GM12878 (cell line): ENCODE data around the gene CSNK1G3. TPM values are rescaled to one million over a fixed set of nuclear protein-coding genes. Genes with fewer than 3 reads are reported as not detected.

ENCODE experiments used
- ATAC-seq: fragments of 200-7000 bp; cut with Tn5 transposase; 3 replicates; pipeline ENCODE4 v1.9.1; 2020; ENCODE audit warnings: mild to moderate bottlenecking, moderate library complexity
- BruUV-seq: library from RNA; stranded (reverse); fragments of 400-500 nt; replicated peaks from 2 replicates; lab custom pipeline; 2021; lab: Mats Ljungman, UMichigan
- CTCF ChIA-PET: fragments of 300-600 bp; sonication (Branson Sonifier 250); formaldehyde crosslinking; extraction: SDS; loops from one replicate; lab custom pipeline; 2021; ENCODE audit warnings: inconsistent platforms; lab: Yijun Ruan, JAX
- POLR2A ChIA-PET: fragments of 350-600 bp; formaldehyde crosslinking; extraction: SDS; loops from one replicate; lab custom pipeline; 2021; ENCODE audit warnings: inconsistent platforms; lab: Charles Lee
- RAD21 ChIA-PET: fragments of 300-600 bp; sonication (Branson Sonifier 250); formaldehyde crosslinking; loops from one replicate; lab custom pipeline; 2023; ENCODE audit warnings: antibody characterized with exemption; ENCODE audit not compliant: unreplicated experiment; lab: Charles Lee
- SMC1A ChIA-PET: fragments of 300-600 bp; sonication (Branson Sonifier 250); formaldehyde crosslinking; loops from one replicate; lab custom pipeline; 2023; ENCODE audit not compliant: unreplicated experiment, uncharacterized antibody; lab: Charles Lee
- DNase-seq: peaks from one replicate; pipeline ENCODE4 v3.0.0-alpha.2; 2011; ENCODE audit warnings: low read depth, low spot score
- FAIRE-seq: peaks from 3 replicates; lab custom pipeline; 2011; peaks lifted over from hg19 to GRCh38; lab: Jason Lieb, UNC
- H2AFZ ChIP-seq: 2 replicates; pipeline ENCODE4 v1.6.0; 2011; ENCODE audit warnings: low read depth, low read length, control low read depth; ENCODE audit not compliant: control insufficient read depth
- H3K27ac ChIP-seq: 2 replicates; pipeline ENCODE4 v1.5.1; 2011; ENCODE audit warnings: control low read depth; ENCODE audit not compliant: control insufficient read depth, insufficient read depth
- H3K27me3 ChIP-seq, 2 experiments: replicated peaks in 1 of 2; 2 replicates each; pipeline versions ENCODE4 v1.6.0 to v1.6.1; 2011; ENCODE audit warnings: low read length in 1 of 2; ENCODE audit not compliant: control insufficient read depth in 2 of 2, insufficient read depth in 2 of 2
- H3K36me3 ChIP-seq, 2 experiments: 2 replicates each; pipeline ENCODE4 v1.5.1; 2011; ENCODE audit warnings: low read length in 1 of 2; ENCODE audit not compliant: control insufficient read depth in 2 of 2, insufficient read depth in 2 of 2
- H3K4me1 ChIP-seq: 2 replicates; pipeline ENCODE4 v1.6.1; 2011; ENCODE audit warnings: mild to moderate bottlenecking, low read length, moderate library complexity, mixed read lengths; ENCODE audit not compliant: control insufficient read depth, insufficient read depth
- H3K4me2 ChIP-seq: 2 replicates; pipeline ENCODE4 v1.6.0; 2011; ENCODE audit warnings: control low read depth; ENCODE audit not compliant: control insufficient read depth, insufficient read depth
- H3K4me3 ChIP-seq: fragments of 200-600 bp; sonication (generic); 2 replicates; pipeline ENCODE4 v1.5.1; 2016
- H3K79me2 ChIP-seq: 2 replicates; pipeline ENCODE4 v1.6.0; 2011; ENCODE audit warnings: low read length; ENCODE audit not compliant: control insufficient read depth, insufficient read depth
- H3K9ac ChIP-seq: 2 replicates; pipeline ENCODE4 v1.8.0; 2011; ENCODE audit warnings: low read length, control low read depth, mixed read lengths; ENCODE audit not compliant: control insufficient read depth, insufficient read depth
- H3K9me3 ChIP-seq: replicated peaks from 3 replicates; pipeline ENCODE4 v1.5.1; 2011; ENCODE audit warnings: mild to moderate bottlenecking, low read length; ENCODE audit not compliant: control insufficient read depth, insufficient read depth
- H4K20me1 ChIP-seq: 2 replicates; pipeline ENCODE4 v1.6.0; 2011; ENCODE audit not compliant: control insufficient read depth, insufficient read depth
- CREM ChIP-seq: IDR thresholded peaks from 2 replicates; pipeline ENCODE4 v1.6.1; 2014; ENCODE audit warnings: antibody characterized with exemption, low read depth
- ESRRA ChIP-seq: IDR thresholded peaks from 2 replicates; pipeline ENCODE4 v1.6.1; 2012; ENCODE audit warnings: mild to moderate bottlenecking, low read length, improper control_type of control experiment
- FOXM1 ChIP-seq: IDR thresholded peaks from 2 replicates; pipeline ENCODE4 v1.6.1; 2012; ENCODE audit warnings: low read depth, mild to moderate bottlenecking, inconsistent platforms, low read length, moderate library complexity
- RUNX3 ChIP-seq: IDR thresholded peaks from 2 replicates; pipeline ENCODE4 v1.6.1; 2012; ENCODE audit warnings: low read length, inconsistent platforms
- USF1 ChIP-seq: IDR thresholded peaks from 2 replicates; pipeline ENCODE4 v1.6.1; 2011; ENCODE audit warnings: borderline replicate concordance, low read depth, mild to moderate bottlenecking, moderate library complexity, mixed read lengths, low read length; ENCODE audit not compliant: insufficient read depth; ENCODE audit errors: extremely low read length
- ZNF384 ChIP-seq: IDR thresholded peaks from 2 replicates; pipeline ENCODE4 v1.6.1; 2012; ENCODE audit warnings: low read depth, mild to moderate bottlenecking, low read length, improper control_type of control experiment, borderline replicate concordance
- WGBS: methylation state at CpG from one replicate; pipeline ENCODE4 v1.1.6; 2016; ENCODE audit warnings: low lambda C conversion rate; ENCODE audit not compliant: insufficient replicate concordance, insufficient coverage; ENCODE audit errors: missing lambda C conversion rate; 5-methylcytosine and 5-hydroxymethylcytosine counted together
- in situ Hi-C: fragments of 300-500 bp; cut with MboI; formaldehyde crosslinking; loops from 9 replicates; pipeline ENCODE4 v1.14.3; 2018; ENCODE audit warnings: mixed read lengths
- intact Hi-C: fragments of 100-400 bp; cut with micrococcal nuclease; formaldehyde crosslinking; loops from one replicate; pipeline ENCODE4 v1.14.2; 2022; ENCODE audit not compliant: unreplicated experiment
- polyA plus RNA-seq, 11 experiments: library from polyadenylated mRNA; depleted of rRNA in 4 of 11; unstranded in 6 of 11; stranded (reverse) in 5 of 11; fragments of >200 nt; fragmentation: Nextera tagmentation in 4 of 11; fragmentation: Illumina TruSeq in 1 of 11; extraction: Ambion mirVana in 4 of 11; extraction: Trizol in 1 of 11; gene quantifications; 1 replicate in 1 of 11; 2 replicates in 10 of 11; pipeline versions ENCODE4 v1.2.1 to v1.2.3, GENCODE V29; 2011 to 2016; ENCODE audit warnings: inconsistent platforms in 2 of 11, missing spikeins in 2 of 11, low read depth in 1 of 11
- total RNA-seq, 4 experiments: library from RNA; depleted of rRNA in 3 of 4; stranded (reverse); fragments of >200 nt in 3 of 4; fragmentation: Illumina TruSeq in 1 of 4; extraction: Trizol in 1 of 4; gene quantifications; 2 replicates each; pipeline versions ENCODE4 v1.2.1 to v1.2.3, GENCODE V29; 2013 to 2021

CSNK1G3 gene
- total and polyA plus RNA-seq, 10 of the 15 experiments (the other 5 are each of a cell fraction or from before 2014, with no cell fraction given) = 7.4 to 24.1 (median 17.9) TPM

- no peak for TF ChIP-seq USF1
- TF ChIP-seq ESRRA = no peak
- TF ChIP-seq RUNX3 = no peak
- TF ChIP-seq FOXM1 = no peak
- TF ChIP-seq, all 136 proteins: peak for 0
Measured at GRCh38 chr5:123515904-123516303, 3.9 kb downstream of the CSNK1G3 start (continued).

- Histone ChIP-seq H4K20me1 (no peaks in the 10 kb centered on the region), H3K4me2 (peak overlapping the region; percentile 74; the same call in 1 of the 2 replicates), H3K9ac (peak overlapping the region; percentile 2; the same call in 1 of the 2 replicates), H3K36me3 (peaks cover 0 to 5% of the 10 kb centered on the region in 2 experiments; a peak in 1 of 4 replicates), H3K9me3 (no peaks in the 10 kb centered on the region; the same call in 2 of the 3 replicates), H3K27me3 (no peaks in the 10 kb centered on the region), H3K4me3 (peak overlapping the region; percentile 33), H3K27ac (peak overlapping the region; percentile 70), H2AFZ (no peak overlapping the region), H3K79me2 (peaks cover 97% of the 10 kb centered on the region), H3K4me1 (peaks cover 41% of the 10 kb centered on the region)
- intact Hi-C loops = no loop called here
- TF ChIP-seq ZNF384 (0 out of 2 replicates have a peak, but pooled peaks have one; percentile 10), CREM (no peak)
- 2% methylated on average over 3 of the region's 3 CpGs for WGBS
- in situ Hi-C loops = loop anchor here (10.0 kb wide), 1 partner anchor 73 kb away; no protein-coding TSS in a partner anchor
- SMC1A ChIA-PET = interaction anchor here (0.7 to 4.5 kb wide), 15 partner anchors 10 to 96 kb away, joined by 3 to 22 read pairs (median 5); partner anchors contain the start of gene CEP120
- FAIRE-seq = no peak
- CTCF ChIA-PET = interaction anchor here (0.7 to 2.2 kb wide), 5 partner anchors 12 to 94 kb away, joined by 4 to 10 read pairs (median 6); partner anchors contain the start of gene CEP120
- no peak for DNase-seq
- RAD21 ChIA-PET = interaction anchor here (1.0 to 1.5 kb wide), 8 partner anchors 10 to 94 kb away, joined by 3 to 13 read pairs (median 4); partner anchors contain the start of gene CEP120
- POLR2A ChIA-PET = interaction anchor here (0.7 to 1.7 kb wide), 5 partner anchors 10 to 88 kb away, joined by 3 to 7 read pairs (median 5); no protein-coding TSS in a partner anchor
- ATAC-seq = peak; percentile 26
- BruUV-seq = no TSS peak
Measured at GRCh38 chr5:123517476-123517875, 5.5 kb downstream of the CSNK1G3 start.
